ENCODE data around the gene SNED1.

SNED1 gene

GRCh38 chr2:240959941-240960308 is 38.5 kb upstream of the SNED1 start:
- no peak for FAIRE-seq
- no peak for DNase-seq (ENCODE audit: insufficient read length, low spot score)

GRCh38 chr2:240960309-240960970 is 38.0 kb upstream of the SNED1 start:
- no peak for FAIRE-seq
- DNase-seq (ENCODE audit: insufficient read length, low spot score), result no peak

- FAIRE-seq (peak; percentile 98), DNase-seq (ENCODE audit: insufficient read length, low spot score) (no peak)
Measured at GRCh38 chr2:240960971-240961876, 37.2 kb upstream of the SNED1 start.

GRCh38 chr2:240961910-240962299 is 36.5 kb upstream of the SNED1 start:
- DNase-seq (ENCODE audit: insufficient read length, low spot score) (no peak), FAIRE-seq (no peak)

GRCh38 chr2:240962300-240963064 is 35.9 kb upstream of the SNED1 start:
- FAIRE-seq (no peak), DNase-seq (ENCODE audit: insufficient read length, low spot score) (no peak)

GRCh38 chr2:240963065-240963867 is 35.2 kb upstream of the SNED1 start:
- DNase-seq (ENCODE audit: insufficient read length, low spot score), result no peak
- FAIRE-seq, result no peak

- FAIRE-seq (no peak), DNase-seq (ENCODE audit: insufficient read length, low spot score) (no peak)
Measured at GRCh38 chr2:240963868-240964703, 34.3 kb upstream of the SNED1 start.

- FAIRE-seq (no peak), DNase-seq (ENCODE audit: insufficient read length, low spot score) (no peak)
Measured at GRCh38 chr2:240964704-240965295, 33.6 kb upstream of the SNED1 start.

- DNase-seq (ENCODE audit: insufficient read length, low spot score) (no peak), FAIRE-seq (no peak)
Measured at GRCh38 chr2:240965296-240965904, 33.0 kb upstream of the SNED1 start.

- DNase-seq (ENCODE audit: insufficient read length, low spot score) (no peak), FAIRE-seq (no peak)
Measured at GRCh38 chr2:240965905-240966456, 32.4 kb upstream of the SNED1 start.

GRCh38 chr2:240966457-240966905 is 31.9 kb upstream of the SNED1 start:
- FAIRE-seq, result no peak

GRCh38 chr2:240966906-240967680 is 31.3 kb upstream of the SNED1 start:
- FAIRE-seq, result no peak
- DNase-seq (ENCODE audit: insufficient read length, low spot score), result no peak

More at GRCh38 chr2:240966457-240966905, 31.9 kb upstream of the SNED1 start:
- no peak for DNase-seq (ENCODE audit: insufficient read length, low spot score)

GRCh38 chr2:240967681-240968621 is 30.5 kb upstream of the SNED1 start:
- no peak for DNase-seq (ENCODE audit: insufficient read length, low spot score)

GRCh38 chr2:240968731-240969624 is 29.4 kb upstream of the SNED1 start:
- FAIRE-seq, result no peak
- no peak for DNase-seq (ENCODE audit: insufficient read length, low spot score)

More at GRCh38 chr2:240967681-240968621, 30.5 kb upstream of the SNED1 start:
- no peak for FAIRE-seq

GRCh38 chr2:240970104-240970503 is 28.3 kb upstream of the SNED1 start:
- FAIRE-seq (no peak), DNase-seq (ENCODE audit: insufficient read length, low spot score) (no peak)
